Measurements from ENCODE around the gene RALBP1. TPM values are rescaled to one million over a fixed set of nuclear protein-coding genes. Genes with fewer than 3 reads are reported as not detected.
A peak's percentile ranks its signal among the peaks of the same experiment; 100 is the strongest.

Gene RALBP1
- total RNA-seq, 1 experiment from 2014 or later: 70.0 TPM

GRCh38 chr18:9513971-9514512 lies 38.7 kb downstream of the RALBP1 start:
- intact Hi-C loops (cut with micrococcal nuclease; ENCODE audit: unreplicated experiment) (loop anchor here (10.0 kb wide), 1 partner anchor 149 kb away; no protein-coding TSS in a partner anchor), in situ Hi-C loops (cut with HindIII; ENCODE audit: low pct_unique_long_range_greater_than_20kb, low sequenced_read_pairs) (no loop called here)
- BruUV-seq (replicated peaks): no TSS peak
- H3K27me3 ChIP-seq (ENCODE audit: control insufficient read depth, insufficient read depth, low read length): no peaks in the 10 kb centered on the region
- H3K9me3 ChIP-seq (ENCODE audit: control insufficient read depth, insufficient read depth, low read depth, low read length): no peaks in the 10 kb centered on the region
- peaks cover 3% of the 10 kb centered on the region; the same call in 1 of the 2 replicates for H3K36me3 ChIP-seq (ENCODE audit: control insufficient read depth, insufficient read depth, low read length)
- ChIA-PET POLR2A (no interaction called here), CTCF (interaction anchor here (0.7 kb wide), 1 partner anchor 480 kb away, joined by 3 read pairs; no protein-coding TSS in a partner anchor)
- H3K4me3 ChIP-seq (ENCODE audit: low read depth in 2 of 2, low read length in 2 of 2): no peak overlapping the region
- H3K27ac ChIP-seq (ENCODE audit: low read length): peak overlapping the region; percentile 44
- ATAC-seq (peak; percentile 89), DNase-seq (ENCODE audit: low read depth, low spot score) (no peak)
- TF ChIP-seq POLR2AphosphoS5 (IDR thresholded peaks at IDR 0.05; ENCODE audit: low read depth, low read length) (no peak), TCF7L2 (IDR thresholded peaks at IDR 0.05; ENCODE audit: low read depth, low read length) (peak; percentile 20; the same call in 1 of the 2 replicates), CTCF (IDR thresholded peaks at IDR 0.05) (no peak)
- TF ChIP-seq, protein P1, sequence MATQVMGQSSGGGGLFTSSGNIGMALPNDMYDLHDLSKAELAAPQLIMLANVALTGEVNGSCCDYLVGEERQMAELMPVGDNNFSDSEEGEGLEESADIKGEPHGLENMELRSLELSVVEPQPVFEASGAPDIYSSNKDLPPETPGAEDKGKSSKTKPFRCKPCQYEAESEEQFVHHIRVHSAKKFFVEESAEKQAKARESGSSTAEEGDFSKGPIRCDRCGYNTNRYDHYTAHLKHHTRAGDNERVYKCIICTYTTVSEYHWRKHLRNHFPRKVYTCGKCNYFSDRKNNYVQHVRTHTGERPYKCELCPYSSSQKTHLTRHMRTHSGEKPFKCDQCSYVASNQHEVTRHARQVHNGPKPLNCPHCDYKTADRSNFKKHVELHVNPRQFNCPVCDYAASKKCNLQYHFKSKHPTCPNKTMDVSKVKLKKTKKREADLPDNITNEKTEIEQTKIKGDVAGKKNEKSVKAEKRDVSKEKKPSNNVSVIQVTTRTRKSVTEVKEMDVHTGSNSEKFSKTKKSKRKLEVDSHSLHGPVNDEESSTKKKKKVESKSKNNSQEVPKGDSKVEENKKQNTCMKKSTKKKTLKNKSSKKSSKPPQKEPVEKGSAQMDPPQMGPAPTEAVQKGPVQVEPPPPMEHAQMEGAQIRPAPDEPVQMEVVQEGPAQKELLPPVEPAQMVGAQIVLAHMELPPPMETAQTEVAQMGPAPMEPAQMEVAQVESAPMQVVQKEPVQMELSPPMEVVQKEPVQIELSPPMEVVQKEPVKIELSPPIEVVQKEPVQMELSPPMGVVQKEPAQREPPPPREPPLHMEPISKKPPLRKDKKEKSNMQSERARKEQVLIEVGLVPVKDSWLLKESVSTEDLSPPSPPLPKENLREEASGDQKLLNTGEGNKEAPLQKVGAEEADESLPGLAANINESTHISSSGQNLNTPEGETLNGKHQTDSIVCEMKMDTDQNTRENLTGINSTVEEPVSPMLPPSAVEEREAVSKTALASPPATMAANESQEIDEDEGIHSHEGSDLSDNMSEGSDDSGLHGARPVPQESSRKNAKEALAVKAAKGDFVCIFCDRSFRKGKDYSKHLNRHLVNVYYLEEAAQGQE (IDR thresholded peaks at IDR 0.05; ENCODE audit: insufficient read depth in 1 of 2, low read depth in 2 of 2, low read length in 1 of 2): no peak
- H3K4me1 ChIP-seq (ENCODE audit: control insufficient read depth, insufficient read depth, low read length): peaks cover 7% of the 10 kb centered on the region

- Histone ChIP-seq H3K9me3 (ENCODE audit: control insufficient read depth, insufficient read depth, low read depth, low read length) (no peaks in the 10 kb centered on the region), H3K27ac (ENCODE audit: low read length) (no peak overlapping the region), H3K27me3 (ENCODE audit: control insufficient read depth, insufficient read depth, low read length) (no peaks in the 10 kb centered on the region), H3K4me3 (ENCODE audit: low read depth in 2 of 2, low read length in 2 of 2) (no peak overlapping the region), H3K36me3 (ENCODE audit: control insufficient read depth, insufficient read depth, low read length) (peaks cover 3% of the 10 kb centered on the region; the same call in 1 of the 2 replicates), H3K4me1 (ENCODE audit: control insufficient read depth, insufficient read depth, low read length) (peaks cover 7% of the 10 kb centered on the region)
- BruUV-seq (replicated peaks): no TSS peak
- ATAC-seq (peak; percentile 50; the same call in 1 of the 2 replicates), DNase-seq (ENCODE audit: low read depth, low spot score) (no peak)
- ChIA-PET POLR2A (interaction anchor here (0.6 kb wide), 1 partner anchor 292 kb away, joined by 13 read pairs; no protein-coding TSS in a partner anchor), CTCF (interaction anchor here (0.7 to 0.8 kb wide), 2 partner anchors 168 to 182 kb away, joined by 3 read pairs; partner anchors contain the start of gene TWSG1)
- in situ Hi-C loops (cut with HindIII; ENCODE audit: low pct_unique_long_range_greater_than_20kb, low sequenced_read_pairs): no loop called here
- TF ChIP-seq CTCF (IDR thresholded peaks at IDR 0.05): peak; percentile 86
- TF ChIP-seq POLR2AphosphoS5 (IDR thresholded peaks at IDR 0.05; ENCODE audit: low read depth, low read length): no peak
- no peak for TF ChIP-seq TCF7L2 (IDR thresholded peaks at IDR 0.05; ENCODE audit: low read depth, low read length)
- TF ChIP-seq SIN3A (IDR thresholded peaks at IDR 0.05; ENCODE audit: borderline replicate concordance, insufficient read depth, low read depth, low read length): no peak
- intact Hi-C loops (cut with micrococcal nuclease; ENCODE audit: unreplicated experiment): loop anchor here (10.0 kb wide), 1 partner anchor 152 kb away; no protein-coding TSS in a partner anchor
These were observed 41.2 kb downstream of the RALBP1 start for GRCh38 chr18:9516437-9517064.

Data from Panc1 (cell line).